SK-N-SH (cell line): ENCODE data around the gene CD300H.

Experiments used
- CTCF ChIP-seq: fragments of 200-600 bp; sonication (generic); IDR thresholded peaks from 2 replicates; pipeline ENCODE4 v1.6.1; 2017; ENCODE audit warnings: antibody characterized with exemption, mild to moderate bottlenecking, moderate library complexity
- EP300 ChIP-seq, 2 experiments: IDR thresholded peaks; 2 replicates each; pipeline versions ENCODE4 v1.4.0 to v1.6.1; 2012; ENCODE audit warnings: borderline replicate concordance in 1 of 2, low read depth in 1 of 2, low read length in 1 of 2
- GABPA ChIP-seq: IDR thresholded peaks from 2 replicates; pipeline ENCODE4 v1.4.0; 2012; ENCODE audit warnings: low read depth, mild to moderate bottlenecking
- MAX ChIP-seq: IDR thresholded peaks from 2 replicates; pipeline ENCODE4 v1.4.0; 2012; ENCODE audit warnings: low read depth
- MEF2A ChIP-seq: IDR thresholded peaks from 2 replicates; pipeline ENCODE4 v1.4.0; 2012; ENCODE audit warnings: low read depth, borderline replicate concordance
- MXI1 ChIP-seq: IDR thresholded peaks from 2 replicates; pipeline ENCODE4 v1.6.1; 2012; ENCODE audit warnings: mild to moderate bottlenecking, low read depth, low read length, improper control_type of control experiment
- NFIC ChIP-seq: IDR thresholded peaks from 2 replicates; pipeline ENCODE4 v1.4.0; 2012; ENCODE audit warnings: borderline replicate concordance
- POLR2AphosphoS5 ChIP-seq: IDR thresholded peaks from 2 replicates; pipeline ENCODE4 v1.6.1; 2012; ENCODE audit warnings: low read depth, low read length
- SIN3A ChIP-seq: IDR thresholded peaks from 2 replicates; pipeline ENCODE4 v1.6.1; 2012; ENCODE audit warnings: low read depth, mild to moderate bottlenecking, low read length, moderate library complexity, borderline replicate concordance
- TAF1 ChIP-seq: IDR thresholded peaks from 2 replicates; pipeline ENCODE4 v1.6.1; 2012; ENCODE audit warnings: low read depth, mild to moderate bottlenecking, low read length, moderate library complexity, borderline replicate concordance
- TCF12 ChIP-seq: IDR thresholded peaks from 2 replicates; pipeline ENCODE4 v1.4.0; 2012
- ZBTB33 ChIP-seq: IDR thresholded peaks from 2 replicates; pipeline ENCODE4 v1.4.0; 2012; ENCODE audit warnings: low read depth, borderline replicate concordance

- TF ChIP-seq EP300 (IDR thresholded peaks at IDR 0.05; ENCODE audit: borderline replicate concordance in 1 of 2, low read depth in 1 of 2, low read length in 1 of 2) (no peak), NFIC (no peak), CTCF (no peak), TAF1 (no peak), TCF12 (no peak), POLR2AphosphoS5 (no peak), MXI1 (no peak), ZBTB33 (no peak), SIN3A (no peak), GABPA (no peak), MEF2A (no peak), MAX (no peak)
Measured at GRCh38 chr17:74603746-74604145, 36.4 kb upstream of the CD300H start.
